ENCODE data around the gene LIN7A. TPM values are rescaled to one million over a fixed set of nuclear protein-coding genes. Genes with fewer than 3 reads are reported as not detected.
A peak's percentile ranks its signal among the peaks of the same experiment; 100 is the strongest.
"Not testable (repeated sequence)": the region's sequence is repeated elsewhere in the genome, so short reads cannot be mapped to it uniquely, and the experiment has no call there.

LIN7A gene
- total RNA-seq, 1 experiment from 2014 or later, result 20.1 TPM

DNA sequence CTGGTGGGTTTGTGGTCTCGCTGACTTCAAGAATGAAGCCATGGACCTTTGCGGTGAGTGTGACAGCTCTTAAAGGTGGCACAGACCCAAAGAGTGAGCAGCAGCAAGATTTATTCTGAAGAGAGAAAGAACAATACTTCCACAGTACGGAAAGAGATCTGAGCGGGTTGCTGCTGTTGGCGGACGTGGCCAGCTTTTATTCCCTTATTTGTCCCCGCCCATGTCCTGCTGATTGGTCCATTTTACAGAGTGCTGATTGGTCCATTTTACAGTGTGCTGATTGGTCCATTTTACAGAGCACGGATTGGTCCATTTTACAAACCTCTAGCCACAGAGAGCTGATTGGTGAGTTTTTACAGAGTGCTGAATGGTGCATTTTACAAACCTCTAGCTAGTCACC, 59.3 kb downstream of the LIN7A start:
- not testable (repeated sequence) for H3K9me3 ChIP-seq, H3K27me3 ChIP-seq, DNase-seq, H3K4me3 ChIP-seq, H3K36me3 ChIP-seq

DNA sequence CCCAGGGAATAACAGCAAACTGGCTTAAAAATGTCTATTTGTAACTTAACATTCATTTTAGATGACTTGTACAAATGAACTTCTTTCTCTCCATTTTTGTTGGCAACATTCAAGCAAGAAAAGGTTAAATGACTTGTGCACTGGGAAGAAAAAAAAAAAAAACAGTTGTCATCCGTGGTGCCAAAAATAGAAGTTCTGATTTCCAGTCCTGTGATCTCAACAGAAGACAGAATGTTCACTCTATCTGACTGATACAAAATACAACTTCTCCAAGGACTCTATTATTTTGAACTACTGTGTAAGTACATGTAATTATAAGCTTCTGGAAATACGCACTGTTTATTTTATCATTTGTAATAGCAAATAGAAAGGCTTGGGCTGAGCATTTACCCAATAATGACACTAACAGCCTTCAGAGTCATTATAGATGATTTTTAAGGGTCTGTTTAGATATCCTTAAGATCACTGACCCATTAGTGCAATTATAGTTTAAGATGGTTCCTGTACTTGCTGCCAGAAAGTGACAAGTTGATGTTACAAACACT, 59.9 kb downstream of the LIN7A start:
- no peak for DNase-seq
- H3K4me3 ChIP-seq, result no peak overlapping the region
- H3K27me3 ChIP-seq, result no peaks in the 10 kb centered on the region
- no peaks in the 10 kb centered on the region; the same call in 1 of the 2 replicates for H3K36me3 ChIP-seq
- no peaks in the 10 kb centered on the region; the same call in 1 of the 2 replicates for H3K9me3 ChIP-seq

DNA sequence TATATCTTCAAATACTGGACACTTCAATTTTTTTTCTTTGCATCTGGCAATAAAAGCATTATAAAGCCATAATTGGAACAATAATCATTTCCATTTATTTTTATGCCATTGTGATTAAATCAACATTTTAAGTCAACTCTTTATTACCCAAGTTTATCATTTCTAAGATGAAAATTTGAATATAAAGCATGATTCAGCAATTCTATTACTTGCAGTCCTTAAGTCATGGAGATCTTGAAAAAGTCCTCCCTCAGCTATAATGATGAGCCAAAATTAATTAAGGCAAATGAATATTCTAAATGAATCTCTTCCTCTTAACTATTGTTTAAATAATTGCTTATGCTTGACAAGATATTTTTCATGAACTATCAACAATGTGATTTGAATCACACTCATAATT, 65.7 kb downstream of the LIN7A start:
- Histone ChIP-seq H3K4me3 (no peak overlapping the region), H3K9me3 (no peaks in the 10 kb centered on the region), H3K27me3 (no peaks in the 10 kb centered on the region), H3K36me3 (no peaks in the 10 kb centered on the region)
- no peak for DNase-seq

DNA sequence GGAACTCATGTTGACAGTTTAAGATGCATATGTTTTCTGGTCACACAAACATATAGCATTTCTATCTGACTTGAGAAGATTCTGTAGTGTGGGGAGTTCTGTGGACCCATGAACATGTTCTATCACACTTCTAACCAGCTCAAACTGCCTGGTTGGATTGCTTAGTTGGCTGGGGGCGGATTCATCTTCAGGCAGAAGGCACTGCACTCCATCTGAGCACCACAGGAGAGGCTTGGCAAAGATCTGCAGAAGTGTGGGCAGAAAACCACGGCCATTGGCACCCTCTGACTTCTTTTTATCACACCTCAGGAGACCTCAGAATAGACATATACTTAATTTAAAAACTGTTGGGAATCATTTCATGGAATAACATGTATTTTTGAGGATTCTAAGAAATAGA, 68.5 kb downstream of the LIN7A start:
- Histone ChIP-seq H3K9me3 (no peaks in the 10 kb centered on the region), H3K4me3 (no peak overlapping the region), H3K36me3 (no peaks in the 10 kb centered on the region), H3K27me3 (no peaks in the 10 kb centered on the region)
- DNase-seq, result no peak

DNA sequence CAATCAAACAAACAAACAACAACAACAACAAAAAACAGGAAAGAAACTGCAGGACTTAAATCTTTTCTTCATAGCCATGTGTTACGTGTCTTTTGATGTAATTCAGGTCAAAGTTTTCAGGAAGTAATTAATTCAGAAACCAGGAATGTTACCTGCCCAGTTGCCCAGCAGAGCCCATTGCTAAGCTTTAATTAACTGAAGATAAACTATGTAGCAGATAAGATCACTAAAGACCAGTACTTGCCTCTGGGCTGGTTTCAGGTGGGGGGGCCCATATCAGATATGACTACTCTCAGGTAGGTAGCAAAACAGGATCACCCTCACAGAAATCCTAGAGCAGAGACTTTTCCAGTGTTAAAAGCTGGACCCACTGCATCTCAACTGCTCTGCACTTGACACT, 69.2 kb downstream of the LIN7A start:
- H3K9me3 ChIP-seq, result no peaks in the 10 kb centered on the region
- H3K4me3 ChIP-seq, result no peak overlapping the region
- DNase-seq, result no peak
- no peaks in the 10 kb centered on the region for H3K36me3 ChIP-seq
- H3K27me3 ChIP-seq, result no peaks in the 10 kb centered on the region

DNA sequence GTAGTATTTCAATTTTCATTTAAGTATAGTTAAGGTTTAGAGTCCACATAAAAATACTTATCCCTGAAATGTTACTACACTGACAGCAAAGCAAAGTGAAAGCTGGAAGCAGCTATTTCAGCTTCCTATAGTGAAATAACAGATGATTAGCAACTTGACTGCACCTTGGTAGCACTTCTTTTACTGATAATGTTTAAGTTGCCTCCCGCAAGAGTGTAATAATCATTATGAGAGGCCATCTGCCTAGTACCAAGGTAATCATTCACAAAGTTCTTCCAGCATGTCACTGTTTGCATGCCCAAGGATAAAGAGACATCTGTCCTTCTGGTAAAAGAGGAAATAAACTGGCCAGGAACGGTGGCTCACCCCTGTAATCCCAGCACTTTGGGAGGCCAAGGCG, 69.8 kb downstream of the LIN7A start:
- H3K27me3 ChIP-seq, result no peaks in the 10 kb centered on the region
- no peaks in the 10 kb centered on the region for H3K9me3 ChIP-seq
- DNase-seq, result no peak
- no peaks in the 10 kb centered on the region for H3K36me3 ChIP-seq
- no peak overlapping the region for H3K4me3 ChIP-seq

DNA sequence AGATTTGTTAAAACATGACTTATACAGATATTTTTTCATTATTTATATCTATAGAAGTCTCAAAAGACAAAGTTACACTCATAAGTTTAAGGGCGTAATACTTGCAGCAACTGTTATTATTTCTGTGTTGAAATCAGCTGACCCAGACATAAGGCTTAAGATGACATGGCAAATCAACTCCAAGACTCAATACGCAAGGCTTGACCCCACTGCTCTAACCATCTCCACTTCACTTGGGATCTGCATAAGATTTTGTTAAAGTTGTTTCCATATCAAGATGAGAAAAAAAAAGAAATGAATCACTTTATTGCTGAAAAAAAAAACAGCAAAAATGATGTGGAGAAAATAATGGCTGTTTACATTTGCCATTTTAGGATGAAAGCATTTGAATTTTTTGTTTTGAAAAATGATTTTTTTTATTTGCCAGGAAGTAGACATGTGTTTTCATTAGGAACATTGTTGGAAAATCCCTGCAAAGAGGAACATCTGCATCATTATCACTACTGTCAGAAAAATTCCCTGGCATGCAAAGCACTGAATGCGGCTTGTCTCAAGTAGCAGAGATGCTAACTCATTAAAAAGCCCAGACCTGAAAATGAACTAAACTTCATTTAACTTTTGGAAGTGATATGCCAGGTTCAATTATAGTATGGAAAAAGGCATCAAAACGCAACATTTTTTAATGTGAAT, 73.5 kb downstream of the LIN7A start:
- Histone ChIP-seq H3K27me3 (no peaks in the 10 kb centered on the region), H3K4me3 (no peak overlapping the region), H3K36me3 (no peaks in the 10 kb centered on the region), H3K9me3 (no peaks in the 10 kb centered on the region)
- DNase-seq, result no peak

DNA sequence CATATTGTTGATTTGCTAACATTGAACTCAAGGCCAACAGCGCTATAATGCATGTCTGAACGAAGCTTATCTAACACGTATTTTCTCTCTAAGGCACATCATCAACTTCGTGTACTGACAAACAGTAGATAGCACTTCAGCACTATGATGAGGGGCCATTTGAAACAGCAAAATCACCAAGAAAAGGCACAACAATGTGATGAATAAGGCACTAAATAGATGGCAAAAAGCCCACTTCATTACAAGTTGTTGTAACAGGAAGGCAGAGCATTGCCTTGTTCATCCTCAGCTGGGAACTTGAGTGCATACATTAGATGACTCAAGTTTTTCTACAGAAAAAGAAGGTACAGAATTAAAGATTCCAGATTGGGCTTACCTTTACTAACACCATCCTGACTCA, 75.2 kb downstream of the LIN7A start:
- no peaks in the 10 kb centered on the region for H3K36me3 ChIP-seq
- H3K27me3 ChIP-seq, result no peaks in the 10 kb centered on the region
- no peak overlapping the region for H3K4me3 ChIP-seq
- no peaks in the 10 kb centered on the region for H3K9me3 ChIP-seq
- no peak for DNase-seq

DNA sequence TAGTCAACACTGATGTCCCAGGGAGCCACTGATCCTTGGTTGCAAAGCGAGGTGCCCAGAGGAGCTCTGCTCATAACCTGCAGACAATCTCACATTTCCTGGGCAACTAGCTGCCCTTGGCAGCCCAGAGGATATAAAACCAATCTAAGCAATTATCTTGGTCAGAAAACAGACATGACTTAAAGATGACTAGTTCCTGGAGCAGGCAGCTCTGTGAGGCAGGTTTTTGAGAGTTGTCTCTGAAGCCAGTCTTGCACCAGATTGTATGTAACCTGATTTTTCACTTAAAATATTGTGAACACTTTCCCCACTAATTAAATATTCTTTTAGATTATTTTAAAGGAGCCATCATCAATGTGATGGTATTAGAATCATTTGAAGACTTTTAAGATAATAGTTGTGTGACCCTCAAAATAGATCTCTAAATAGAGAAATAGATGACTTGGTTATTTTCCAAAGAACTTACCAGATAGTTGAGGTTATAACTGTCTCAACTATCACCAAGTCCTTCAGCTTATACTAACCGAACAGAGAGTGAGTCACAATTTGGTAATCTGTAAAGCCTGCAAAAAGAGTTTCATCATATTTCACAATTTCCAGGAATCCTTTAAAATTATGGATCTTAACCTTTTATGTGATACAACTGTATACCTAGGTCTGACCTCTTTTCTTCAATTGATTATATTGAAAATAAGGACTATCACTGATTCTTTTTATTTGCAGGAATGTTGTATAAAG, 75.9 kb downstream of the LIN7A start:
- no peaks in the 10 kb centered on the region for H3K36me3 ChIP-seq
- H3K27me3 ChIP-seq, result no peaks in the 10 kb centered on the region
- H3K4me3 ChIP-seq, result no peak overlapping the region
- no peaks in the 10 kb centered on the region for H3K9me3 ChIP-seq
- DNase-seq, result peak; percentile 41

DNA sequence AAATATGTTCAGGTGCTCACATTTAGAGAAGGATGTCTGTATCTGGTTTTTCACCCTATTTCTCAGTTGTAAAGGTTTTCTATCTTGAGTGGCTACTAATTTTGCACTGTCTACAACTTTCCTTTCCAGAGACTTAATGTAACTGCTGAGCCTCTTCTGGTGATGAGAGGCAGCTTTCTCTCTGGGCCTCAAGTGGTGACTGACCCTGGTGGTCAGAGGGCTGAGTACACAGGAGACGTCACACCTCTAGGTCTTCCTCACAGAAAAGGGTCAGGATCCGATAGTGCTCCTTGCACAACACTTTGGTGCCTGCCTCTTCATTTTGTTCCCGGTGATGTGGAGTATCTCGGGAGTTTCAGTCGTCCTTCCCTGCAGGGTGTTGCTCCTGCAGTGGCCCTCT, 76.8 kb downstream of the LIN7A start:
- Histone ChIP-seq H3K9me3 (no peaks in the 10 kb centered on the region), H3K27me3 (no peaks in the 10 kb centered on the region), H3K36me3 (no peaks in the 10 kb centered on the region), H3K4me3 (no peak overlapping the region)
- no peak for DNase-seq

DNA sequence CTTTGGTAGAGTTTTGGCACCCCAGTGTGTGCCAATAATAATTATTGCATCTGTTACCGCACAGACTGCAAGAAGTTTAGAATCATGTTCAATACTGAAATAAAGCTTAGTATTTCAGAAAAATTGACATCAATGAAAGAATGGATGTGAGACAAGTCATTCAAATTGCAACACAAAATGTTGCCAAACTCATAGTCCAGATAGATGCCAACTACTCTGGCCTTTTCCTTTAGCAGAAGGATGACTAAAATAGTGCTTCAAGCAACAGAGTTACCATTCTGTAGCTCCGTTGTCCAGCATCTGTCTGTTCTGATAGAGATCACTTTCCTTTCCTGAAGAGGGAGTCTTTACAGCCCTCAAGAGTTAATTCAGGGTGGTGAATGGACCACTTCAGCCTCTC, 77.5 kb downstream of the LIN7A start:
- Histone ChIP-seq H3K36me3 (no peaks in the 10 kb centered on the region), H3K27me3 (no peaks in the 10 kb centered on the region), H3K4me3 (no peak overlapping the region), H3K9me3 (no peaks in the 10 kb centered on the region)
- no peak for DNase-seq

DNA sequence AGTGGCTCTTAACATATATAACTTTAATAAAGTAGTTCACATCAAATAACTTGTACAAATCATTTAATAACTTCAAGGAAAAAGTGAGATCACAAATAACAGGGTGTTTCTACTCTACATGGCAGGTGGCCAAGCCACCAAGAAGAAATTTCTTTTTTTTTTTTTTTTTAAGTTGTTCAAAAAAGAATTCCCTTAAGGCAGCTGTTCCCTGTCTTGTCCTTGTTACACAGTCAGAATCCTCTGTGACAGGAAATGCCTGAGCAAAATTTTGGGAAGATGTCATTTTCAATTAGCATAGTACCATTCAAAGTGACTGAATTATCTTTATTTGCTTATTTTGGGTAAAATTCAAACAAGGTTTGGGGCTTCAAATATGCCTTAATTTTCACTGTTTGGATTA, 79.4 kb downstream of the LIN7A start:
- no peaks in the 10 kb centered on the region for H3K27me3 ChIP-seq
- no peaks in the 10 kb centered on the region for H3K9me3 ChIP-seq
- DNase-seq, result no peak

DNA sequence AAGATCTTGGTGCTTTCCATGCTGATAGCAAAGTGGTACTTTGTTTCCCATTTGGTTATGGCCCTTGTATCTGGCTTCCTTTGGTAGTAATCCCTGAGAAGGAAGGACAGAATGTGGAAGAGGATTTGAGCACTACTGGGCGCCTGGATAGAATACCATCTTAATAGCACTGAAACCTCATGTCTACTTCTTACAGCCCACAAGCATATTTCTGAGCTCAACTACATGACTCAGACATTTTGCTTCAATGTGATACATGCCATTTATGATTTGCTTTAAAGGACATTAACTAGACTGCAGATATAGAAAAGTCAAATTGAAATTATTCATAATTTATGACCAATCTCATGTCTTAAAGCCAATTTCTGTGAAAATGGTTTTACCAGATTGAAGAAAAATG, 80.4 kb downstream of the LIN7A start:
- no peaks in the 10 kb centered on the region for H3K36me3 ChIP-seq
- no peaks in the 10 kb centered on the region for H3K27me3 ChIP-seq
- DNase-seq, result no peak
- no peaks in the 10 kb centered on the region for H3K9me3 ChIP-seq
- no peak overlapping the region for H3K4me3 ChIP-seq

More for the DNA sequence above, 79.4 kb downstream of the LIN7A start:
- no peaks in the 10 kb centered on the region for H3K36me3 ChIP-seq
- H3K4me3 ChIP-seq, result no peak overlapping the region

DNA sequence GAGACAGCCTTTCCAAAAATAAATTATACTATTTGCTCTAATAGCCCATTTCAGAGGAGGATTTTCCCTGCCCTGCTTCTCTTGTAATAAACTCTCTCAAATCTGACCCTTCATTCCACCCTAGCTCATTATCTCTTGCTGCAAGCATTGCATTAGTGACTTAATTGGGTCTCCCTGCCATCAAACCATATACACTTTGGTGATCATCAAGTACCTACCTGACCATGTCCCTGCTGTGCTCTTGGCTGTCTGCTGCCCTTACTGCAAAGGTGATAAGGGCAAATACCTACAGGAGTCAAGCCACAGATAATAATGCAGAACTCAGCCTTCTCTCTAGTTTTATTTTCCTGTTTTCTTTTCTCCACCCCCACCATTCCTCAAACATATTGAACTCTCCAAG, 88.4 kb downstream of the LIN7A start:
- no peaks in the 10 kb centered on the region for H3K27me3 ChIP-seq
- H3K4me3 ChIP-seq, result no peak overlapping the region
- DNase-seq, result no peak
- no peaks in the 10 kb centered on the region for H3K9me3 ChIP-seq
- H3K36me3 ChIP-seq, result no peaks in the 10 kb centered on the region; the same call in 1 of the 2 replicates

DNA sequence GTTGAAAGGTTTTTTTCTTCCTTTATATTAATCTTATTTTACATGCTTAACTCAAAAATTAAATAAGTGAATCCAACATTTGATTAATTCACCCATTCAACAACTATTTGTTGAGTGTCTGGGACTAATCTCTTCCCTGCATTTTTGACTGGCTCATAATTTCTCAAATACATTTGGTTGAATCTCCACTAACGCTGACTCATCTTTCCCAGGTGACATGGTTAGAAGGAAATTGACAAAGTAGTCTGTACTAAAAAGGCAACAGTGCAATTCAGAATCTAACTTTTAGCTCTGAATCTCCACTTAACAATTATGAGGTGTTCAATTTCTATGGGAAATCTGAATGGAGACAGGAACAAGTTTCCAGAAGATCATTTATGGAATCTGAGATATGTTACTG, 88.9 kb downstream of the LIN7A start:
- DNase-seq, result no peak
- H3K4me3 ChIP-seq, result no peak overlapping the region
- H3K9me3 ChIP-seq, result no peaks in the 10 kb centered on the region
- no peaks in the 10 kb centered on the region for H3K27me3 ChIP-seq
- H3K36me3 ChIP-seq, result no peaks in the 10 kb centered on the region; the same call in 1 of the 2 replicates

DNA sequence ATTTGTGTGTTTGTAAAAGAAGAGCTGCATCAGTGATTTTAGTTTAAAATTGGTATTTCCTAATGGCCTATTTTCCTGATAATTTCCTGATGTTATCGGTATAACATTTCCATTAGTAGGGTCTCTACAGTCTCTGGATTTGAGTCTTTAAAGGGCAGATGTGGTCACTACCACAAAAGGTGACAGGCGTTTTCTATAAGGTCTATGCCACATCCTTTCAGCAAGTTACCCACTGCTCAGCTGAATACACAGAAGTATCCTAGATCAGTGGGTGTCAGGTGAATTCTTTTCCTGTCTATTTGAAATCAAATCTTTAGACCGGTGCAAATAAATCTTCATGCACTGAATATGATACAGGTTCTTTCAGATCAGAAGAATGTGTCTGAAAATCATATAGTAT, 90.2 kb downstream of the LIN7A start:
- DNase-seq, result no peak
- Histone ChIP-seq H3K36me3 (no peaks in the 10 kb centered on the region; the same call in 1 of the 2 replicates), H3K4me3 (no peak overlapping the region), H3K9me3 (no peaks in the 10 kb centered on the region), H3K27me3 (no peaks in the 10 kb centered on the region)

DNA sequence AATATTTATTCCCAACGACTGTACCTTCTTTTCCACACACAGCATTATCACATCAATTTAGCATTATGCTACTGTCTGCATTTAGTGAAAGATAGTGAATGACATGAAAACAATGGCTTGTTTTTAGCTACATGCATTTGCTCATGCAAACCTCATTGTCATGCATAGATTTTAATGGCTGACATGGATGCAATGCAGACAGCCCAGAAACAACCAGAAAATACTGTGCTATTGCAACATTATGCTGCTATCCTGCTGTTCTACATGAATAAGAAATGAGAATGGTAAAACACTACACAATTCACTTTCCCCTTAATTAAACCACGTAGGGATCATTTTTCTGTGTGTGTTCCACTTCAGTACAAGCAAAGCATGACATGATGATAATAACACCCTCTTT, 90.8 kb downstream of the LIN7A start:
- H3K9me3 ChIP-seq, result no peaks in the 10 kb centered on the region
- no peaks in the 10 kb centered on the region for H3K27me3 ChIP-seq
- DNase-seq, result no peak
- no peak overlapping the region for H3K4me3 ChIP-seq
- no peaks in the 10 kb centered on the region; the same call in 1 of the 2 replicates for H3K36me3 ChIP-seq

DNA sequence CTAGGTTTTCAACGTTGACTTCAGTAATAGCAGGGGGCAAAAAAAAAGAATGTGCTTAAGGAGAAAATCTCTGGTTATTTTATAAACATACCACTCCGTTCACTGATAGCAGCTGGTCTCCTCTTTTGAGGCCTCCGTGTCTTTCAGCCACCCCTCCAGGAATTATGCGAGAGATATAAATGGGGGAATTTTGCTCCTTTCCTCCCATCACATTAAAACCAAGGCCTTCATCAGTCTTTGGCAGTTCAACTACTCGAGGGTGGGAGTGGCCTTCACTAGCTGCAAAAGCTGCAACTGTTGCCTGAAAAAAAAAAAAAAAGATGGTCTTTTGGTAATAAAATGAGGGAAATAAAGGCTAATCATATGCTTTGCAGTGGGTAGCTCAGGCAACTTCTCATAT, 92.1 kb downstream of the LIN7A start:
- no peak overlapping the region for H3K4me3 ChIP-seq
- no peak for DNase-seq
- H3K27me3 ChIP-seq, result no peaks in the 10 kb centered on the region
- no peaks in the 10 kb centered on the region; the same call in 1 of the 2 replicates for H3K36me3 ChIP-seq
- no peaks in the 10 kb centered on the region for H3K9me3 ChIP-seq

All from MG63 (cell line).